ENCODE data around the gene A1BG. TPM values are rescaled to one million over a fixed set of nuclear protein-coding genes. Genes with fewer than 3 reads are reported as not detected.

The A1BG gene
- total and polyA plus RNA-seq, 2 of the 13 experiments (the other 11 are each of a cell fraction or from before 2014, with no cell fraction given), result 14.7 to 41.4 TPM

- TF ChIP-seq ZNF660 (CRISPR knock-in tag; IDR thresholded peaks at IDR 0.05; ENCODE audit: borderline replicate concordance, low read depth) (no peak), ZSCAN31 (CRISPR knock-in tag; IDR thresholded peaks at IDR 0.05; ENCODE audit: low read depth) (peak; percentile 53; the same call in 1 of the 2 replicates), ZNF101 (CRISPR knock-in tag; IDR thresholded peaks at IDR 0.05; ENCODE audit: borderline replicate concordance, low read depth) (peak; percentile 1), RARG (CRISPR knock-in tag; IDR thresholded peaks at IDR 0.05; ENCODE audit: low read depth) (peak; percentile 79; the same call in 1 of the 2 replicates), HNRNPUL1 (IDR thresholded peaks at IDR 0.05; ENCODE audit: low read depth, low read length) (no peak), ZNF549 (CRISPR knock-in tag; IDR thresholded peaks at IDR 0.05) (no peak), BRD4 (CRISPR knock-in tag; IDR thresholded peaks at IDR 0.05) (peak; percentile 98), ZNF770 (CRISPR knock-in tag; IDR thresholded peaks at IDR 0.05) (peak; percentile 26; the same call in 1 of the 2 replicates), MTF1 (CRISPR knock-in tag; IDR thresholded peaks at IDR 0.05) (no peak), CBFB (CRISPR knock-in tag; IDR thresholded peaks at IDR 0.05) (peak; percentile 21), ZFP36L2 (CRISPR knock-in tag; IDR thresholded peaks at IDR 0.05) (no peak), RAD21 (CRISPR knock-in tag; IDR thresholded peaks at IDR 0.05) (no peak; the same call in none of the 2 replicates), MTA1 (CRISPR knock-in tag; IDR thresholded peaks at IDR 0.05; ENCODE audit: borderline replicate concordance) (peak; percentile 35; the same call in 1 of the 2 replicates), RFXAP (CRISPR knock-in tag; IDR thresholded peaks at IDR 0.05; ENCODE audit: borderline replicate concordance) (peak; percentile 16), ZNF710 (CRISPR knock-in tag; IDR thresholded peaks at IDR 0.05; ENCODE audit: borderline replicate concordance) (no peak; the same call in 1 of the 2 replicates), HDAC1 (CRISPR knock-in tag; IDR thresholded peaks at IDR 0.05) (peak; percentile 52), SCMH1 (CRISPR knock-in tag; IDR thresholded peaks at IDR 0.05; ENCODE audit: borderline replicate concordance) (no peak), THYN1 (CRISPR knock-in tag; IDR thresholded peaks at IDR 0.05; ENCODE audit: borderline replicate concordance, low read depth) (no peak), CHD2 (IDR thresholded peaks at IDR 0.05; ENCODE audit: low read depth, low read length) (peak; percentile 69), POLR2G (IDR thresholded peaks at IDR 0.05; ENCODE audit: low read depth, low read length) (peak; percentile 97), ZBTB7A (CRISPR knock-in tag; IDR thresholded peaks at IDR 0.05) (peak; percentile 58)
Measured at GRCh38 chr19:58386576-58387337, 33.5 kb upstream of the A1BG start, which contains the start of gene RPS5 (continued).
